ENCODE data around the gene IDUA. TPM values are rescaled to one million over a fixed set of nuclear protein-coding genes. Genes with fewer than 3 reads are reported as not detected.

The IDUA gene
- total RNA-seq, 2 donors from 2014 or later, result 15.7 to 17.5 TPM

GRCh38 chr4:1022739-1023066, 35.9 kb downstream of the IDUA start:
- Mint-ChIP-seq H3K27me3 (no peaks in the 10 kb centered on the region), H3K9me3 (no peaks in the 10 kb centered on the region), H3K27ac (no peak overlapping the region), H3K4me3 (no peak overlapping the region), H3K4me1 (ENCODE audit: low read depth in 2 of 2) (no peaks in the 10 kb centered on the region), H3K36me3 (no peaks in the 10 kb centered on the region)
- DNase-seq (ENCODE audit: low spot score) (no peak), ATAC-seq (no peak)

GRCh38 chr4:1023075-1023640, 36.3 kb downstream of the IDUA start:
- H3K27me3 Mint-ChIP-seq, result no peaks in the 10 kb centered on the region

GRCh38 chr4:1023895-1024740, 37.3 kb downstream of the IDUA start:
- no peaks in the 10 kb centered on the region for H3K27me3 Mint-ChIP-seq
- DNase-seq (ENCODE audit: low spot score), result no peak
- no peak for ATAC-seq
- H3K9me3 Mint-ChIP-seq, result no peaks in the 10 kb centered on the region
- H3K36me3 Mint-ChIP-seq, result no peaks in the 10 kb centered on the region
- H3K4me3 Mint-ChIP-seq, result no peak overlapping the region
- H3K27ac Mint-ChIP-seq, result no peak overlapping the region
- H3K4me1 Mint-ChIP-seq (ENCODE audit: low read depth in 2 of 2), result no peaks in the 10 kb centered on the region

More at GRCh38 chr4:1023075-1023640, 36.3 kb downstream of the IDUA start:
- H3K4me3 Mint-ChIP-seq, result no peak overlapping the region
- H3K9me3 Mint-ChIP-seq, result no peaks in the 10 kb centered on the region
- H3K36me3 Mint-ChIP-seq, result no peaks in the 10 kb centered on the region
- no peaks in the 10 kb centered on the region for H3K4me1 Mint-ChIP-seq (ENCODE audit: low read depth in 2 of 2)
- DNase-seq (ENCODE audit: low spot score) (no peak), ATAC-seq (no peak)
- no peak overlapping the region for H3K27ac Mint-ChIP-seq

GRCh38 chr4:1024882-1025545, 38.2 kb downstream of the IDUA start:
- Mint-ChIP-seq H3K9me3 (no peaks in the 10 kb centered on the region), H3K36me3 (no peaks in the 10 kb centered on the region), H3K4me3 (no peak overlapping the region), H3K27me3 (no peaks in the 10 kb centered on the region), H3K4me1 (ENCODE audit: low read depth in 2 of 2) (no peaks in the 10 kb centered on the region), H3K27ac (no peak overlapping the region)
- ATAC-seq (no peak), DNase-seq (ENCODE audit: low spot score) (no peak)

GRCh38 chr4:1026115-1026514, 39.3 kb downstream of the IDUA start:
- DNase-seq (ENCODE audit: low spot score) (no peak), ATAC-seq (peak; percentile 57 to 69)
- Mint-ChIP-seq H3K4me1 (ENCODE audit: low read depth in 2 of 2) (no peaks in the 10 kb centered on the region), H3K9me3 (no peaks in the 10 kb centered on the region), H3K36me3 (no peaks in the 10 kb centered on the region), H3K4me3 (no peak overlapping the region), H3K27ac (no peak overlapping the region), H3K27me3 (no peaks in the 10 kb centered on the region)

- no peak overlapping the region for H3K4me3 Mint-ChIP-seq
- DNase-seq (ENCODE audit: low spot score), result no peak
- no peaks in the 10 kb centered on the region for H3K9me3 Mint-ChIP-seq
- H3K36me3 Mint-ChIP-seq, result no peaks in the 10 kb centered on the region
- H3K4me1 Mint-ChIP-seq (ENCODE audit: low read depth in 2 of 2), result no peaks in the 10 kb centered on the region
- H3K27ac Mint-ChIP-seq, result no peak overlapping the region
- no peaks in the 10 kb centered on the region for H3K27me3 Mint-ChIP-seq
- ATAC-seq, result no peak
Observed at GRCh38 chr4:1027219-1027914, 40.5 kb downstream of the IDUA start.

- Mint-ChIP-seq H3K27ac (no peak overlapping the region), H3K9me3 (no peaks in the 10 kb centered on the region), H3K4me1 (ENCODE audit: low read depth in 2 of 2) (no peaks in the 10 kb centered on the region), H3K36me3 (no peaks in the 10 kb centered on the region), H3K27me3 (no peaks in the 10 kb centered on the region), H3K4me3 (no peak overlapping the region)
- no peak for ATAC-seq
- DNase-seq (ENCODE audit: low spot score), result no peak
Observed at GRCh38 chr4:1027915-1028238, 41.0 kb downstream of the IDUA start.

GRCh38 chr4:1028574-1029220, 41.9 kb downstream of the IDUA start:
- no peaks in the 10 kb centered on the region for H3K27me3 Mint-ChIP-seq
- no peak for DNase-seq (ENCODE audit: low spot score)
- H3K4me1 Mint-ChIP-seq (ENCODE audit: low read depth in 2 of 2), result no peaks in the 10 kb centered on the region
- no peaks in the 10 kb centered on the region for H3K9me3 Mint-ChIP-seq
- no peaks in the 10 kb centered on the region for H3K36me3 Mint-ChIP-seq
- H3K4me3 Mint-ChIP-seq, result no peak overlapping the region
- no peak for ATAC-seq
- H3K27ac Mint-ChIP-seq, result no peak overlapping the region

GRCh38 chr4:1029529-1029928, 42.7 kb downstream of the IDUA start:
- DNase-seq (ENCODE audit: low spot score) (no peak), ATAC-seq (no peak)
- no peak overlapping the region for H3K4me3 Mint-ChIP-seq
- H3K27ac Mint-ChIP-seq, result no peak overlapping the region
- H3K4me1 Mint-ChIP-seq (ENCODE audit: low read depth in 2 of 2), result no peaks in the 10 kb centered on the region
- H3K9me3 Mint-ChIP-seq, result no peaks in the 10 kb centered on the region
- no peaks in the 10 kb centered on the region for H3K36me3 Mint-ChIP-seq
- no peaks in the 10 kb centered on the region for H3K27me3 Mint-ChIP-seq

- Mint-ChIP-seq H3K4me1 (ENCODE audit: low read depth in 2 of 2) (no peaks in the 10 kb centered on the region), H3K27me3 (no peaks in the 10 kb centered on the region), H3K27ac (no peak overlapping the region), H3K36me3 (no peaks in the 10 kb centered on the region), H3K9me3 (no peaks in the 10 kb centered on the region), H3K4me3 (no peak overlapping the region)
- DNase-seq (ENCODE audit: low spot score) (no peak), ATAC-seq (no peak)
Observed at GRCh38 chr4:1030031-1030430, 43.2 kb downstream of the IDUA start.

- Mint-ChIP-seq H3K9me3 (no peaks in the 10 kb centered on the region), H3K27me3 (no peaks in the 10 kb centered on the region), H3K4me1 (ENCODE audit: low read depth in 2 of 2) (no peaks in the 10 kb centered on the region), H3K4me3 (no peak overlapping the region), H3K36me3 (no peaks in the 10 kb centered on the region), H3K27ac (no peak overlapping the region)
- ATAC-seq (no peak), DNase-seq (ENCODE audit: low spot score) (no peak)
Observed at GRCh38 chr4:1030559-1030958, 43.7 kb downstream of the IDUA start.

GRCh38 chr4:1031346-1031745, 44.5 kb downstream of the IDUA start:
- Mint-ChIP-seq H3K4me1 (ENCODE audit: low read depth in 2 of 2) (no peaks in the 10 kb centered on the region), H3K27me3 (no peaks in the 10 kb centered on the region), H3K27ac (no peak overlapping the region), H3K9me3 (no peaks in the 10 kb centered on the region), H3K36me3 (no peaks in the 10 kb centered on the region), H3K4me3 (no peak overlapping the region)
- ATAC-seq (no peak), DNase-seq (ENCODE audit: low spot score) (no peak)

GRCh38 chr4:1031956-1032795, 45.3 kb downstream of the IDUA start:
- Mint-ChIP-seq H3K4me3 (no peak overlapping the region), H3K4me1 (ENCODE audit: low read depth in 2 of 2) (no peaks in the 10 kb centered on the region), H3K27me3 (no peaks in the 10 kb centered on the region), H3K9me3 (no peaks in the 10 kb centered on the region), H3K27ac (no peak overlapping the region), H3K36me3 (no peaks in the 10 kb centered on the region)
- ATAC-seq (no peak), DNase-seq (ENCODE audit: low spot score) (no peak)
